Omental fat pad (tissue), 4 donors: ENCODE results near the gene ECM1. TPM values are rescaled to one million over a fixed set of nuclear protein-coding genes. Genes with fewer than 3 reads are reported as not detected.

Experiments used
- ATAC-seq: fragments of 150-250 bp; one replicate; pipeline ENCODE4 v1.9.1; 2016; ENCODE audit warnings: mild to moderate bottlenecking, moderate library complexity; ENCODE audit not compliant: low FRiP score
- DNase-seq: peaks from one replicate; pipeline ENCODE4 v3.0.0-alpha.2; 2019; ENCODE audit warnings: low spot score
- total RNA-seq, 4 donors: library from RNA; depleted of rRNA; stranded (reverse); fragments of >200 nt; gene quantifications; one replicate each; pipeline ENCODE4 v1.1.0, GENCODE V29; 2016
- TF ChIP-seq, protein P1 (sequence below), 3 donors: fragments of 450-650 bp; IDR thresholded peaks; one replicate each; pipeline ENCODE4 v1.5.1; 2016 to 2017; ENCODE audit warnings: antibody characterized with exemption in 3 of 3, mild to moderate bottlenecking in 3 of 3, moderate library complexity in 2 of 3

The ECM1 gene
- total RNA-seq, 4 donors from 2014 or later = 10.8 to 24.8 (median 18.5) TPM

DNA sequence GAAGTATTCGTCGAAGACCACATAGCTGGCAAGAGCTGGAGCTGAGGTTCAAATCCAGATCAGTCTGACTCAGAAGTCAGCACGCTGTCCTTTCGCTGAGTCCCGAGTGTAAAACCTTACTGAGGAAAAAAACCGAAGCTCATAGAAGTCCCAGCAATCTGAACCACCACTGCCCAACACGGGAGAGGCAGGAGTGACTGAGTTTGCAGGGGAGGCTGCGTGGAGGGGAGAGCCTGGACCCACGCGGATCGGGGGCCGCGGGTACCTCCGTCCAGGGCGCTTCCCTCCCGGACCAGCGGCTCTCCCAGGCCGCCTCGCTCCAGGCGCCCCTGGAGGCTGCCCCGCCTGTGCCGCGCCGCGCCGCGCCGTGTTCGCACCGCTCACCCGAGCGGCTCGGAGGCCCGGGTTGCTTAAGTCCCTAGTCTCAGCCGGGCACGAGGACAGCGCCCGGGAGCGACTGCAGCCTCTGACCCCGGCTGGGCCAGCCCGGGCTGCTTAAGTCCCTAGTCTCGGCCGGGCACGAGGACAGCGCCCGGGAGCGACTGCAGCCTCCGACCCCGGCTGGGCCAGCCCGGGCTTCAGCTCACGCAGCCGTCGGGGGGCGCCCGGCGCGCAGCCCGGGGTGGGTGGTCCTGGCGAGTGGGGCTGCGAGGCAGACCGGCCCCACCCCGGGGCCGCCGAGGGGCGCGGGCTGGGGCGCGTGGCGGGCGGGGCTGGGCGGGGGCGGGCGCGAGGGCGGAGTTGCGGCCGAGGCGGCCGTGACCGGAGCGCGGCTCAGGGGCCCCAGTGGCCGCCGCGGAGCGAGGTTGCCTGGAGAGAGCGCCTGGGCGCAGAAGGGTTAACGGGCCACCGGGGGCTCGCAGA is 41.0 kb downstream of the ECM1 start, which contains the start of gene ADAMTSL4:
Gene ADAMTSL4, plus strand, starts transcription at position 777 of the 864 bp plus-strand sequence. CDS start 2,881 bp downstream, outside the sequence.
- DNase-seq (no peak), ATAC-seq (peak; percentile 31)
- TF ChIP-seq, protein P1, sequence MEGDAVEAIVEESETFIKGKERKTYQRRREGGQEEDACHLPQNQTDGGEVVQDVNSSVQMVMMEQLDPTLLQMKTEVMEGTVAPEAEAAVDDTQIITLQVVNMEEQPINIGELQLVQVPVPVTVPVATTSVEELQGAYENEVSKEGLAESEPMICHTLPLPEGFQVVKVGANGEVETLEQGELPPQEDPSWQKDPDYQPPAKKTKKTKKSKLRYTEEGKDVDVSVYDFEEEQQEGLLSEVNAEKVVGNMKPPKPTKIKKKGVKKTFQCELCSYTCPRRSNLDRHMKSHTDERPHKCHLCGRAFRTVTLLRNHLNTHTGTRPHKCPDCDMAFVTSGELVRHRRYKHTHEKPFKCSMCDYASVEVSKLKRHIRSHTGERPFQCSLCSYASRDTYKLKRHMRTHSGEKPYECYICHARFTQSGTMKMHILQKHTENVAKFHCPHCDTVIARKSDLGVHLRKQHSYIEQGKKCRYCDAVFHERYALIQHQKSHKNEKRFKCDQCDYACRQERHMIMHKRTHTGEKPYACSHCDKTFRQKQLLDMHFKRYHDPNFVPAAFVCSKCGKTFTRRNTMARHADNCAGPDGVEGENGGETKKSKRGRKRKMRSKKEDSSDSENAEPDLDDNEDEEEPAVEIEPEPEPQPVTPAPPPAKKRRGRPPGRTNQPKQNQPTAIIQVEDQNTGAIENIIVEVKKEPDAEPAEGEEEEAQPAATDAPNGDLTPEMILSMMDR (IDR thresholded peaks at IDR 0.05) = no peak

GRCh38 chr1:150549496-150550221 is 41.8 kb downstream of the ECM1 start:
- TF ChIP-seq, protein P1 (IDR thresholded peaks at IDR 0.05) = no peak
- DNase-seq (no peak), ATAC-seq (peak; percentile 13)

- ATAC-seq (peak; percentile 13), DNase-seq (no peak)
- TF ChIP-seq, protein P1 (IDR thresholded peaks at IDR 0.05) = peak in 1 of 3 donors; percentile 8
Observed at GRCh38 chr1:150550222-150551050, 42.5 kb downstream of the ECM1 start.

DNA sequence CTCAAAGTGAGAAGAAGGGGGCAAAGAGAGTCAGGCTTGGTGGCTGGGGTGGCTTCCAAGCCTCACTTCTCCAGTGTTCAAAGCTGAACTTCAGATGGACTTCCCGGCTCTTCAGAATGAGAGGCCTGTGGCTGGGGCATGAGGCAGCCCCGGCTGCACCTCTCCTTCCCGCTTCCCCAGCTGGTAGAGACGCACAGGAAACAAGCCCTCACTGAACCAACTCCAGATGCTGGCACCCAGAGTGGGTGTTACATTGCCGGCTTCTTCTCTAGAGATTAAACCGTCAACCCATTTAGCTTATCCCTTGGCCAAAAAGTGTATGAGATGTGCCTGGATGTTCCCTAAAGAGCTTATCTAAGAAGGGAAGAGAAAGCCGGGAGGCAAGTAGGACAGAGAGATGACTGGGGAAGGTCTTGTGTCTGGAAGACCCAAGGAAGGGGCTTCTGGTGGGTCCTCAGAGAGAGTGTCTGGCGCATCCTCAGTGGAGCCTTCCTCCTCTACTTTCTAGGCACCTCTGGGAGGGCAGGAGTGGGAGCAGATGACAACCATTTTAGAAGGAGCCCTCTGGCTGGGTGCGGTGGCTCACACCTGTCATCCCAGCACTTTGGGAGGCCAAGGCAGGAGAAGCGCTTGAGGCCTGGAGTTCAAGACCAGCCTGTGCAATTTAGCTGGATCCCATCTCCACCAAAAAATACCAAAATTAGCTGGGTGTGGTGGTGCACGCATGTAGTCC is 43.3 kb downstream of the ECM1 start:
- ATAC-seq (no peak), DNase-seq (no peak)

GRCh38 chr1:150551784-150552127 is 43.8 kb downstream of the ECM1 start:
- DNase-seq (no peak), ATAC-seq (no peak)
- TF ChIP-seq, protein P1 (IDR thresholded peaks at IDR 0.05) = no peak

More for the DNA sequence above, 43.3 kb downstream of the ECM1 start:
- TF ChIP-seq, protein P1 (IDR thresholded peaks at IDR 0.05) = no peak
